GM12875 (cell line): ENCODE results near the gene SLCO1A2.

Experiments
- H3K4me3 ChIP-seq: one replicate; pipeline ENCODE4 v1.5.1; 2011; ENCODE audit warnings: low read depth, low read length, control low read depth
- TF ChIP-seq, protein P1 (sequence below): IDR thresholded peaks from 2 replicates; pipeline ENCODE4 v1.5.1; 2011; ENCODE audit warnings: low read depth, mild to moderate bottlenecking, control low read depth, inconsistent platforms, low read length, moderate library complexity, borderline replicate concordance; ENCODE audit not compliant: insufficient read depth

SLCO1A2 gene

GRCh38 chr12:21294176-21294575, 40.5 kb downstream of the SLCO1A2 start:
- no peak overlapping the region for H3K4me3 ChIP-seq
- TF ChIP-seq, protein P1, sequence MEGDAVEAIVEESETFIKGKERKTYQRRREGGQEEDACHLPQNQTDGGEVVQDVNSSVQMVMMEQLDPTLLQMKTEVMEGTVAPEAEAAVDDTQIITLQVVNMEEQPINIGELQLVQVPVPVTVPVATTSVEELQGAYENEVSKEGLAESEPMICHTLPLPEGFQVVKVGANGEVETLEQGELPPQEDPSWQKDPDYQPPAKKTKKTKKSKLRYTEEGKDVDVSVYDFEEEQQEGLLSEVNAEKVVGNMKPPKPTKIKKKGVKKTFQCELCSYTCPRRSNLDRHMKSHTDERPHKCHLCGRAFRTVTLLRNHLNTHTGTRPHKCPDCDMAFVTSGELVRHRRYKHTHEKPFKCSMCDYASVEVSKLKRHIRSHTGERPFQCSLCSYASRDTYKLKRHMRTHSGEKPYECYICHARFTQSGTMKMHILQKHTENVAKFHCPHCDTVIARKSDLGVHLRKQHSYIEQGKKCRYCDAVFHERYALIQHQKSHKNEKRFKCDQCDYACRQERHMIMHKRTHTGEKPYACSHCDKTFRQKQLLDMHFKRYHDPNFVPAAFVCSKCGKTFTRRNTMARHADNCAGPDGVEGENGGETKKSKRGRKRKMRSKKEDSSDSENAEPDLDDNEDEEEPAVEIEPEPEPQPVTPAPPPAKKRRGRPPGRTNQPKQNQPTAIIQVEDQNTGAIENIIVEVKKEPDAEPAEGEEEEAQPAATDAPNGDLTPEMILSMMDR, result no peak

DNA sequence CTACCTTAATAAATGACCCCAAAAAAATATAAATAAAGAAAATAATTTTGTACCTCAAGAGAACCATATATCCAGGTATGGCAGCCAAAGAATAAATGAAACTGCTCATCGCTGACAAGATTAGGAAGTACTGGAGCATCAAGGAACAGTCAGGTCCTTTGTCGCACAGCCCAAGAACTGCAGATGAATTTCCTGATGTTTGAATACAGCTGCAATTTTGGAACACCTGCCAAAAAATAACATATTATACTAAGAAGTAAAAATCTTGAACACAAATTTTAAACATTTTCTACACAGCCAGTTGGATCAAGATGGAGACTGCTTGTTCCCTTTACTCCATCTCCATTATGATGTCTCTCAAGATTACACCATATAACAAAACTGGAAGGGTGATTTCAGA, 42.6 kb downstream of the SLCO1A2 start:
- H3K4me3 ChIP-seq, result no peak overlapping the region
- TF ChIP-seq, protein P1, result no peak

- no peak overlapping the region for H3K4me3 ChIP-seq
- TF ChIP-seq, protein P1, result no peak
Observed at GRCh38 chr12:21289698-21290097, 45.0 kb downstream of the SLCO1A2 start.

DNA sequence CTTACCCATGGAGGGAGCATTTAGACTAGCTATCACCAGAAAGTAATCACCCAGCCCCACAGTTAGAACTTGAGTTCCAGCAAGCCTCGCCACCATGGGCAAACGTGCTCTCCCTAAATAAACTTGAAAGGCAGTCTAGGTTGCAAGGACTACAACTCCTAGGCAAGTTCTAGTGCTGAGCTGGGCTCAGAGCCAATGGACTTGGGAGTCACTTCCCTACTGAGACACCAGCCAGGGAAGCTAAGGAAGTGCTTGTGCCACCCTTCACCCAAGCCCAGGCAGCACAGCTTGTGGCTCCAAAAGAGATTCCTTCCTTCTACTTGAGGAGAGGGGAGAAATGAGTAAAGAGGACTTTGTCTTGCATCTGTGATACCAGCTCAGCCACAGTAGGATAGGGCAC, 57.9 kb downstream of the SLCO1A2 start:
- TF ChIP-seq, protein P1, result no peak
- no peak overlapping the region for H3K4me3 ChIP-seq

- TF ChIP-seq, protein P1, result no peak
- H3K4me3 ChIP-seq, result no peak overlapping the region
Observed at GRCh38 chr12:21265932-21266331, 68.8 kb downstream of the SLCO1A2 start.

GRCh38 chr12:21264232-21264631, 70.5 kb downstream of the SLCO1A2 start:
- no peak overlapping the region for H3K4me3 ChIP-seq
- TF ChIP-seq, protein P1, result no peak

DNA sequence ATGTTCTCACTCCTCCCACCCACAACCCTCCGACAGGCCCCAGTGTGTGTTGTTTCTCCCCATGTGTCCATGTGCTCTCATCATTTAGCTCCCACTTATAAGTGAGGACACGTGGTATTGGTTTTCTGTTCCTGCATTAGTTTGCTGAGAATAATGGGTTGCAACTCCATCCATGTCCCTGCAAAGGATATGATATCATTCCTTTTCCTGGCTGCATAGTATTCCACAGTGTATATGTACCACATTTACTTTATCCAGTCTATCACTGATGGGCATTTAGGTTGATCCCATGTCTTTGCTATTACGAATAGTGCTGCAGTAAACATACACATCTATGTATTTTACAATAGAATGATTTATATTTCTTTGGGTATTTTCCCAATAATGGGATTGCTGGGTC, 77.5 kb downstream of the SLCO1A2 start:
- TF ChIP-seq, protein P1, result no peak
- no peak overlapping the region for H3K4me3 ChIP-seq
